NCI-H187 (cell line): ENCODE measurements around the gene PCDHA10.
"Not testable (repeated sequence)": the region's sequence is repeated elsewhere in the genome, so short reads cannot be mapped to it uniquely, and the experiment has no call there.

ENCODE experiments used
- DNase-seq, 2 experiments: peaks; one replicate each; lab custom pipeline; 2025; lab: John Stamatoyannopoulos, UW

PCDHA10 gene

GRCh38 chr5:140840978-140841962 is 14.4 kb upstream of the PCDHA10 start, which contains the start of gene PCDHA8:
Gene PCDHA8 (plus strand): TSS chr5:140841187. CDS start chr5:140841322, 135 bp downstream.
- DNase-seq = no peak

- no peak for DNase-seq
These were observed 12.6 kb upstream of the PCDHA10 start for GRCh38 chr5:140842798-140843733.

DNA sequence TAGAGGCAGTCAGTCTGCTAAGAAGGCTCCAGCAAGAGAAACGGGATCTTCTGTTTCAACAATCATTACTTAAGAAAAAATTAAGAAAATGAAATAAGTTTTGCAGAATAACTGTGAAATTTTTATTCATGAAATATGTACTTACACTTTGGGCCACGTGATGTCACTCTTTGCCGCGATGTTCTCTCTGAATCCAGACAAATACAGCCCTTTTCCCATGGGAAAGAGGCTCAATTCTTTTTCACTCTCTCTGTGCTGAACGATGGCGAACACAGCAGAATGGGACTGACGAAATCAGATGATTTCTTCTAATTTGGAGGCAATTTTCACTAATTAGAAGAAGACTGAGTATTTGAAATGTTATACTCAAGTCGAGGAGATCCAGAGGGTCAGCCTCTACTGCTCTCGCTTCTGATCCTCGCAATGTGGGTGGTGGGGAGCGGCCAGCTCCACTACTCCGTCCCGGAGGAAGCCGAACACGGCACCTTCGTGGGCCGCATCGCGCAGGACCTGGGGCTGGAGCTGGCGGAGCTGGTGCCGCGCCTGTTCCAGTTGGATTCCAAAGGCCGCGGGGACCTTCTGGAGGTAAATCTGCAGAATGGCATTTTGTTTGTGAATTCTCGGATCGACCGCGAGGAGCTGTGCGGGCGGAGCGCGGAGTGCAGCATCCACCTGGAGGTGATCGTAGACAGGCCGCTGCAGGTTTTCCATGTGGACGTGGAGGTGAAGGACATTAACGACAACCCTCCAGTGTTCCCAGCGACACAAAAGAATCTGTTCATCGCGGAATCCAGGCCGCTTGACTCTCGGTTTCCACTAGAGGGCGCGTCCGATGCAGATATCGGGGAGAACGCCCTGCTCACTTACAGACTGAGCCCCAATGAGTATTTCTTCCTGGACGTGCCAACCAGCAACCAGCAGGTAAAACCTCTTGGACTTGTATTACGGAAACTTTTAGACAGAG is 7.3 kb upstream of the PCDHA10 start, which contains the start of gene PCDHA9:
Gene PCDHA9 (plus strand): TSS at position 244 of the 964 bp plus-strand sequence. CDS start 114 bp downstream, at position 358.
- not testable (repeated sequence) for DNase-seq

DNA sequence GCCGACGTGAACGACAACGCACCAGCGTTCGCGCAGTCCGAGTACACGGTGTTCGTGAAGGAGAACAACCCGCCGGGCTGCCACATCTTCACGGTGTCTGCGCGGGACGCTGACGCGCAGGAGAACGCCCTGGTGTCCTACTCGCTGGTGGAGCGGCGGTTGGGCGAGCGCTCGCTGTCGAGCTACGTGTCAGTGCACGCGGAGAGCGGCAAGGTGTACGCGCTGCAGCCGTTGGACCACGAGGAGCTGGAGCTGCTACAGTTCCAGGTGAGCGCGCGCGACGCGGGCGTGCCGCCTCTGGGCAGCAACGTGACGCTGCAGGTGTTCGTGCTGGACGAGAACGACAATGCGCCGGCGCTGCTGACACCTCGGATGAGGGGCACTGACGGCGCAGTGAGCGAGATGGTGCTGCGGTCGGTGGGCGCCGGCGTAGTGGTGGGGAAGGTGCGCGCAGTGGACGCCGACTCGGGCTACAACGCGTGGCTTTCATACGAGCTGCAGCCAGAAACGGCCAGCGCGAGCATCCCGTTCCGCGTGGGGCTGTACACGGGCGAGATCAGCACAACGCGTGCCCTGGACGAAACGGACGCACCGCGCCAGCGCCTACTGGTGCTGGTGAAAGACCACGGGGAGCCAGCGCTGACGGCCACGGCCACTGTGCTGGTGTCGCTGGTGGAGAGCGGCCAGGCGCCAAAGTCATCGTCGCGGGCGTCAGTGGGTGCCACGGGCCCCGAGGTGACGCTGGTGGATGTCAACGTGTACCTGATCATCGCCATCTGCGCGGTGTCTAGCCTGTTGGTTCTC is 5.7 kb upstream of the PCDHA10 start:
- DNase-seq = not testable (repeated sequence)

DNA sequence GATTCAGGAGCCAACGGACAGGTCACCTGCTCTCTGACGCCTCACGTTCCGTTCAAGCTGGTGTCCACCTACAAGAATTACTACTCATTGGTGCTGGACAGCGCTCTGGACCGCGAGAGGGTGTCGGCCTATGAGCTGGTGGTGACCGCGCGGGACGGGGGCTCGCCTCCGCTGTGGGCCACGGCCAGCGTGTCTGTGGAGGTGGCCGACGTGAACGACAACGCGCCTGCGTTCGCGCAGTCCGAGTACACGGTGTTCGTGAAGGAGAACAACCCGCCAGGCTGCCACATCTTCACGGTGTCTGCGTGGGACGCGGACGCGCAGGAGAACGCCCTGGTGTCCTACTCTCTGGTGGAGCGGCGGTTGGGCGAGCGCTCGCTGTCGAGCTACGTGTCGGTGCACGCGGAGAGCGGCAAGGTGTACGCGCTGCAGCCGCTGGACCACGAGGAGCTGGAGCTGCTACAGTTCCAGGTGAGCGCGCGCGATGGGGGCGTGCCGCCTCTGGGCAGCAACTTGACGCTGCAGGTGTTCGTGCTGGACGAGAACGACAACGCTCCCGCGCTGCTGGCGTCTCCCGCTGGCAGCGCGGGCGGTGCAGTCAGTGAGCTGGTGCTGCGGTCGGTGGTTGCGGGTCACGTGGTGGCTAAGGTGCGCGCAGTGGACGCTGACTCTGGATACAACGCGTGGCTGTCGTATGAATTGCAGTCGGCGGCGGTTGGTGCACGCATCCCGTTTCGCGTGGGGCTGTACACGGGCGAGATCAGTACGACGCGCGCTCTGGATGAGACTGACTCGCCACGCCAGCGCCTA is 1.7 kb downstream of the PCDHA10 start:
- DNase-seq = no peak

GRCh38 chr5:140857987-140858240 is 2.2 kb downstream of the PCDHA10 start:
- no peak for DNase-seq

DNA sequence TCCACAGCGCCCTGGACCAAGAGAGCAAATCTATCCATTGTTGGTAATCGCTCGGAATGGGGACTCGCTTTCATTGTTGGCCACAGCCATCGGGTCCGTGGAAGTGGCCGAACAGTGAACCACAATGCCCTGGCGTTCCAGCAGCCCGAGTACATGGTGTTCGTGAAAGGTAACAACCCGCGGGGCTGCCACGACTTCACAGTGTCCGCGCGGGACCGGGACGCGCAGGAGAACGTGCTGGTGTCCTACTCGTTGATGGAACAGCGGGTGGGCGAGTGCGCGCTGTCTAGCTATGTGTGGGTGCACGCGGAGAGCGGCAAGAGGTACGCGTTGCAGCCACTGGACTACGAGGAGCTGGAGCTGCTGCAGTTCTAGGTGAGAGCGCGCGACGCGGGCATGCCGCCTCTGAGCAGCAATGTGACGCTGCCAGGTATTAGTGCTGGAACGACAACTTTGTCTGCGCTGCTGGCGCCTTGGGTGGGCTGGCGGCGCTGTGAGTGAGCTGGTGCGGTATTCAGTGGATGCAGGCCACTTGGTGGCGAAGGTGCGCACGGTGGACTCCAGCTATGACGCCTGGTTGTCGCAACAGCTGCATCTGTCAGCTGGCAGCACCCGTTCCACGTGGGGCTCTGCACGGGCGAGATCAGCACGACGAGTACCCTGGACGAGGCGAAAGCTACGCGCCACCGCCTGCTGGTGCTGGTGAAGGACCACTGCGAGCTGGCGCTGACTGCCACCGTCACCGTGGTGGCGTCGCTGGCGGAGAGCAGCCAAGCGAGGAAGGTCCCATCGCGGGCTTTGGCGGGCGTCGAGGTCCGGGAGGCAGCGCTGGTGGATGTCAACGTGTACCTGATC is 7.0 kb downstream of the PCDHA10 start:
- DNase-seq = no peak

- no peak for DNase-seq
These were observed 13.2 kb downstream of the PCDHA10 start, which contains the start of gene PCDHA11 for GRCh38 chr5:140868721-140869554. Gene PCDHA11 (plus strand): TSS chr5:140868957. CDS start chr5:140869104, 147 bp downstream.

DNA sequence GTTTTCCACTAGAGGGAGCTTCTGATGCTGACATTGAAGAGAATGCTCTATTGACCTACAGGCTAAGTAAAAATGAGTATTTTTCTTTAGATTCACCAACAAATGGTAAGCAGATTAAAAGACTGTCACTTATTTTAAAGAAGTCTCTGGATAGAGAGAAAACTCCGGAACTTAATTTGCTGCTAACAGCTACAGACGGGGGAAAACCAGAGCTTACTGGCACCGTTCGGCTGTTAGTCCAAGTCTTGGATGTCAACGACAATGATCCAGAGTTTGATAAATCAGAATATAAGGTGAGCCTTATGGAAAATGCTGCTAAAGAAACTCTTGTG is 13.8 kb downstream of the PCDHA10 start:
- no peak for DNase-seq

- no peak for DNase-seq
These were observed 14.8 kb downstream of the PCDHA10 start for GRCh38 chr5:140870221-140871201.

- DNase-seq = no peak
These were observed 19.7 kb downstream of the PCDHA10 start, which contains the start of gene PCDHA12 for GRCh38 chr5:140875085-140876065. Gene PCDHA12 (plus strand): TSS chr5:140875308. CDS start chr5:140875473, 165 bp downstream.

- not testable (repeated sequence) for DNase-seq
These were observed 21.0 kb downstream of the PCDHA10 start for GRCh38 chr5:140876541-140877261.

GRCh38 chr5:140877262-140877581 is 21.5 kb downstream of the PCDHA10 start:
- DNase-seq = no peak

DNA sequence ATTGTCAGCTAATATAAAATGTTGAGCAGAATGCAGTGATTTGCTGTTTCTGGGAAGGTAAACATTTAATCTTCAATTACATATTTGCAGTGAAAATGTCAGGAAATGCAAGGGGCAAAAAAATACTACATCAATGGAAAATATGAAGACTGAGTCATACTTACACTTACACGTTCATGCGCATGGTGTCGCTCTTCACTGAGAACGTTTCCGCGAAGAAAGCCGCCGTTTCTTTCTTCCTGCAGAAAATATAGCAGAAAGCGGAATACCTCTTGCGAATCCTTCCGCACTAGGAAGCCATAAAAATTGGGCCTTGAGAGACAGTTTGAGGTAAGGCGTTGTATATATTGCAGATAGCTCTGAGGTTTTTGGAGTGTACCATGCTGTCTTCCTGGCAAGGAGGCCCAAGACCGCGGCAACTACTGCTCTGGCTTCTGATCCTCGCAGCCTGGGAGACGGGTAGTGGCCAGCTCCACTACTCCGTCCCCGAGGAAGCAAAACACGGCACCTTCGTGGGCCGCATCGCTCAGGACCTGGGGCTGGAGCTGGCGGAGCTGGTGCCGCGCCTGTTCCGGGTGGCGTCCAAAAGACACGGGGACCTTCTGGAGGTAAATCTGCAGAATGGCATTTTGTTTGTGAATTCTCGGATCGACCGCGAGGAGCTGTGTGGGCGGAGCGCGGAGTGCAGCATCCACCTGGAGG is 26.3 kb downstream of the PCDHA10 start, which contains the start of gene PCDHA13:
Gene PCDHA13 (plus strand): TSS at position 236 of the 702 bp plus-strand sequence. CDS start 145 bp downstream, at position 381.
- no peak for DNase-seq
